Thymus (tissue), 11 donors: ENCODE results near the gene CAMTA1. TPM values are rescaled to one million over a fixed set of nuclear protein-coding genes. Genes with fewer than 3 reads are reported as not detected.

Source experiments
- DNase-seq, 9 donors: peaks; one replicate each; pipeline ENCODE4 v3.0.0-alpha.2; 2013; ENCODE audit warnings: low spot score in 9 of 9, low read depth in 6 of 9, missing footprints in 1 of 9
- H3K27ac ChIP-seq, 2 donors: one replicate each; pipeline ENCODE4 v1.5.1; 2013; ENCODE audit warnings: control low read depth in 1 of 2, low read depth in 1 of 2, low read length in 1 of 2, mild to moderate bottlenecking in 1 of 2, moderate library complexity in 1 of 2
- H3K27me3 ChIP-seq, 2 donors: one replicate each; pipeline ENCODE4 v1.5.1; 2013; ENCODE audit warnings: low read length in 1 of 2; ENCODE audit not compliant: control insufficient read depth in 2 of 2, insufficient read depth in 1 of 2
- H3K36me3 ChIP-seq, 2 donors: one replicate each; pipeline ENCODE4 v1.5.1; 2013; ENCODE audit warnings: low read length in 1 of 2, mild to moderate bottlenecking in 1 of 2, moderate library complexity in 1 of 2; ENCODE audit not compliant: control insufficient read depth in 2 of 2, insufficient read depth in 2 of 2
- H3K4me1 ChIP-seq, 2 donors: one replicate each; pipeline ENCODE4 v1.5.1; 2013; ENCODE audit warnings: low read length in 2 of 2; ENCODE audit not compliant: control insufficient read depth in 2 of 2, insufficient read depth in 2 of 2
- H3K4me3 ChIP-seq, 2 donors: one replicate each; pipeline ENCODE4 v1.5.1; 2013; ENCODE audit warnings: low read length in 2 of 2, control low read depth in 1 of 2, mild to moderate bottlenecking in 1 of 2
- H3K9me3 ChIP-seq, 2 donors: one replicate each; pipeline ENCODE4 v1.5.1; 2013; ENCODE audit warnings: low read length in 1 of 2, mild to moderate bottlenecking in 1 of 2; ENCODE audit not compliant: control insufficient read depth in 2 of 2, insufficient read depth in 1 of 2
- WGBS: extraction: QIAGEN DNeasy Blood & Tissue Kit; methylation state at CpG from one replicate; pipeline ENCODE4 v1.1.7; 2013; 5-methylcytosine and 5-hydroxymethylcytosine counted together
- polyA plus RNA-seq: library from polyadenylated mRNA; stranded (reverse); fragments of 200-250 nt; gene quantifications from one replicate; pipeline ENCODE4 v1.2.3, GENCODE V29; 2013
- total RNA-seq: library from RNA; stranded (reverse); fragments of 120-200 nt; gene quantifications from one replicate; pipeline ENCODE4 v1.2.4, GENCODE V29; 2013
- donor health status: healthy.

CAMTA1 gene
- total and polyA plus RNA-seq, 2 donors = 32.0 to 158 TPM

GRCh38 chr1:7652061-7652460, 866.8 kb downstream of the CAMTA1 start:
- Histone ChIP-seq H3K9me3 (no peaks in the 10 kb centered on the region), H3K36me3 (no peaks in the 10 kb centered on the region), H3K27me3 (no peaks in the 10 kb centered on the region), H3K27ac (no peak overlapping the region), H3K4me1 (no peaks in the 10 kb centered on the region), H3K4me3 (no peak overlapping the region)
- 79% methylated on average over 7 of the region's 7 CpGs for WGBS
- DNase-seq = no peak

GRCh38 chr1:7652515-7653098, 867.4 kb downstream of the CAMTA1 start:
- H3K36me3 ChIP-seq = no peaks in the 10 kb centered on the region
- WGBS = 77% methylated on average over 12 of the region's 12 CpGs
- no peaks in the 10 kb centered on the region for H3K9me3 ChIP-seq
- H3K27me3 ChIP-seq = no peaks in the 10 kb centered on the region
- no peak overlapping the region for H3K27ac ChIP-seq
- no peaks in the 10 kb centered on the region for H3K4me1 ChIP-seq
- DNase-seq = no peak
- H3K4me3 ChIP-seq = no peak overlapping the region

- no peaks in the 10 kb centered on the region for H3K9me3 ChIP-seq
- H3K27me3 ChIP-seq = no peaks in the 10 kb centered on the region
- no peak overlapping the region for H3K27ac ChIP-seq
- H3K4me3 ChIP-seq = no peak overlapping the region
- WGBS = 98% methylated on average over 1 of the region's 1 CpG
- DNase-seq = no peak
- no peaks in the 10 kb centered on the region for H3K36me3 ChIP-seq
- H3K4me1 ChIP-seq = no peaks in the 10 kb centered on the region
Measured at GRCh38 chr1:7654725-7655124, 869.5 kb downstream of the CAMTA1 start.

GRCh38 chr1:7655354-7655753, 870.1 kb downstream of the CAMTA1 start:
- Histone ChIP-seq H3K36me3 (no peaks in the 10 kb centered on the region), H3K4me3 (no peak overlapping the region), H3K4me1 (no peaks in the 10 kb centered on the region), H3K27me3 (no peaks in the 10 kb centered on the region), H3K9me3 (no peaks in the 10 kb centered on the region), H3K27ac (no peak overlapping the region)
- WGBS = 98% methylated on average over 2 of the region's 2 CpGs
- DNase-seq = no peak

GRCh38 chr1:7656557-7657215, 871.4 kb downstream of the CAMTA1 start:
- DNase-seq = no peak
- Histone ChIP-seq H3K36me3 (no peaks in the 10 kb centered on the region), H3K27me3 (no peaks in the 10 kb centered on the region), H3K4me3 (no peak overlapping the region), H3K27ac (no peak overlapping the region), H3K9me3 (no peaks in the 10 kb centered on the region), H3K4me1 (no peaks in the 10 kb centered on the region)
- 96% methylated on average over 24 of the region's 24 CpGs for WGBS

GRCh38 chr1:7657287-7658016, 872.2 kb downstream of the CAMTA1 start:
- Histone ChIP-seq H3K9me3 (no peaks in the 10 kb centered on the region), H3K4me1 (no peaks in the 10 kb centered on the region), H3K36me3 (no peaks in the 10 kb centered on the region), H3K27ac (no peak overlapping the region), H3K4me3 (no peak overlapping the region), H3K27me3 (no peaks in the 10 kb centered on the region)
- 70% methylated on average over 17 of the region's 17 CpGs for WGBS
- no peak for DNase-seq

GRCh38 chr1:7658099-7658498, 872.8 kb downstream of the CAMTA1 start:
- Histone ChIP-seq H3K27me3 (no peaks in the 10 kb centered on the region), H3K9me3 (no peaks in the 10 kb centered on the region), H3K4me3 (no peak overlapping the region), H3K27ac (no peak overlapping the region), H3K36me3 (no peaks in the 10 kb centered on the region), H3K4me1 (no peaks in the 10 kb centered on the region)
- no peak for DNase-seq
- WGBS = 93% methylated on average over 7 of the region's 7 CpGs

GRCh38 chr1:7659514-7659913, 874.3 kb downstream of the CAMTA1 start:
- WGBS = 94% methylated on average over 6 of the region's 6 CpGs
- Histone ChIP-seq H3K4me3 (no peak overlapping the region), H3K27me3 (no peaks in the 10 kb centered on the region), H3K36me3 (no peaks in the 10 kb centered on the region), H3K27ac (no peak overlapping the region), H3K4me1 (no peaks in the 10 kb centered on the region), H3K9me3 (no peaks in the 10 kb centered on the region)
- no peak for DNase-seq

- Histone ChIP-seq H3K36me3 (no peaks in the 10 kb centered on the region), H3K27ac (no peak overlapping the region), H3K27me3 (no peaks in the 10 kb centered on the region), H3K4me1 (no peaks in the 10 kb centered on the region), H3K9me3 (no peaks in the 10 kb centered on the region), H3K4me3 (no peak overlapping the region)
- 96% methylated on average over 38 of the region's 38 CpGs for WGBS
- no peak for DNase-seq
Measured at GRCh38 chr1:7663451-7664146, 878.3 kb downstream of the CAMTA1 start.
